ENCODE measurements around the gene TMEM87B. TPM values are rescaled to one million over a fixed set of nuclear protein-coding genes. Genes with fewer than 3 reads are reported as not detected.

The TMEM87B gene
- total RNA-seq, 2 donors from 2014 or later = 21.5 to 60.7 TPM

DNA sequence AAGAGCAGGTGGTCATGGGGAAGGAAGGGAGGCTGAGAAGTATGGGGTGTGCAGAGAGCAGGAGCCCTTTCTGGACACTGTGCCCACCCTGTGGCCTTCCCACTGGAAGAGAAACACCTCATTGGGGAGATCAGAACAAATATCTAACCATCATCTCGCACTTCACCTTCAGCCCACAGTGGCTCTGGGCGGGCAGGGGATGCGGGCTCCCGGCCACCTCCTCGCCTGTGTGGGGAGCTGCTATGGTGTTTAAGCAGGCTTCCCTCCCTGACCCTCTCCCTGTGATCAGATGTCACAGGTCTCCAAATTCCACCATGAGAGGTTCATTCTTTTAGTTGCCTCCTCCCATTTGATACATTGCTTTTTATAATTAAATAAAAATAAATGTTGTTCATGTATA is 88.1 kb downstream of the TMEM87B start:
- no peaks in the 10 kb centered on the region for H3K4me1 ChIP-seq (replicated peaks)
- TF ChIP-seq POLR2AphosphoS5 (IDR thresholded peaks at IDR 0.05) (no peak), POLR2A (IDR thresholded peaks at IDR 0.05) (no peak)
- TF ChIP-seq, protein P1, sequence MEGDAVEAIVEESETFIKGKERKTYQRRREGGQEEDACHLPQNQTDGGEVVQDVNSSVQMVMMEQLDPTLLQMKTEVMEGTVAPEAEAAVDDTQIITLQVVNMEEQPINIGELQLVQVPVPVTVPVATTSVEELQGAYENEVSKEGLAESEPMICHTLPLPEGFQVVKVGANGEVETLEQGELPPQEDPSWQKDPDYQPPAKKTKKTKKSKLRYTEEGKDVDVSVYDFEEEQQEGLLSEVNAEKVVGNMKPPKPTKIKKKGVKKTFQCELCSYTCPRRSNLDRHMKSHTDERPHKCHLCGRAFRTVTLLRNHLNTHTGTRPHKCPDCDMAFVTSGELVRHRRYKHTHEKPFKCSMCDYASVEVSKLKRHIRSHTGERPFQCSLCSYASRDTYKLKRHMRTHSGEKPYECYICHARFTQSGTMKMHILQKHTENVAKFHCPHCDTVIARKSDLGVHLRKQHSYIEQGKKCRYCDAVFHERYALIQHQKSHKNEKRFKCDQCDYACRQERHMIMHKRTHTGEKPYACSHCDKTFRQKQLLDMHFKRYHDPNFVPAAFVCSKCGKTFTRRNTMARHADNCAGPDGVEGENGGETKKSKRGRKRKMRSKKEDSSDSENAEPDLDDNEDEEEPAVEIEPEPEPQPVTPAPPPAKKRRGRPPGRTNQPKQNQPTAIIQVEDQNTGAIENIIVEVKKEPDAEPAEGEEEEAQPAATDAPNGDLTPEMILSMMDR (IDR thresholded peaks at IDR 0.05) = no peak
- intact Hi-C loops (cut with DNase I) = no loop called here
- no peak overlapping the region for H3K27ac ChIP-seq
- no peaks in the 10 kb centered on the region for H3K36me3 ChIP-seq
- no peaks in the 10 kb centered on the region for H3K9me3 ChIP-seq
- 91% methylated on average over 5 of the region's 5 CpGs for WGBS
- no peak for DNase-seq (ENCODE audit: low spot score)
- no peak overlapping the region for H3K4me3 ChIP-seq
- no peaks in the 10 kb centered on the region for H3K27me3 ChIP-seq (replicated peaks; ENCODE audit: insufficient read depth)

DNA sequence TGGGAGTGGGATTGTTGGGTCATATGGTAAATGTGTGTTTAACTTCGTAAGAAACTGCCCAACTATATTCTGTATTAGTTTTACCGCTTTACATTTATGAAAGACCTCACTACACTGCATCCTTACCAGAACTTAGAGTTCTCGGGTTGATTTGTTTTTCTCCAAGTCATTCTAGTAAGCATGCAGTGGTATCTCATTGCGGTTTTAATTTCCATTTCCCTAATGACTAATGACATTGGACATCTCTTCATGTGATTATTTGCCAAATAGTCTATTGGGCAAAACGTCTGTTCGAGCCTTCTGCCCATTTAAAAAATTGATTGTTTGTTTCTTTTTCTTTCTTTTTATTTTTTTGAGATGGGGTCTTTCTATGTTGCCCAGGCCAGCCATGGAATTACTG is 89.9 kb downstream of the TMEM87B start:
- no peak for DNase-seq (ENCODE audit: low spot score)
- WGBS = 92% methylated on average over 6 of the region's 6 CpGs
- TF ChIP-seq POLR2AphosphoS5 (IDR thresholded peaks at IDR 0.05) (no peak), POLR2A (IDR thresholded peaks at IDR 0.05) (no peak)
- TF ChIP-seq, protein P1 (IDR thresholded peaks at IDR 0.05) = no peak
- Histone ChIP-seq H3K36me3 (no peaks in the 10 kb centered on the region), H3K9me3 (no peaks in the 10 kb centered on the region), H3K4me1 (replicated peaks) (no peaks in the 10 kb centered on the region), H3K27ac (no peak overlapping the region), H3K4me3 (no peak overlapping the region), H3K27me3 (replicated peaks; ENCODE audit: insufficient read depth) (no peaks in the 10 kb centered on the region)
- intact Hi-C loops (cut with DNase I) = no loop called here

DNA sequence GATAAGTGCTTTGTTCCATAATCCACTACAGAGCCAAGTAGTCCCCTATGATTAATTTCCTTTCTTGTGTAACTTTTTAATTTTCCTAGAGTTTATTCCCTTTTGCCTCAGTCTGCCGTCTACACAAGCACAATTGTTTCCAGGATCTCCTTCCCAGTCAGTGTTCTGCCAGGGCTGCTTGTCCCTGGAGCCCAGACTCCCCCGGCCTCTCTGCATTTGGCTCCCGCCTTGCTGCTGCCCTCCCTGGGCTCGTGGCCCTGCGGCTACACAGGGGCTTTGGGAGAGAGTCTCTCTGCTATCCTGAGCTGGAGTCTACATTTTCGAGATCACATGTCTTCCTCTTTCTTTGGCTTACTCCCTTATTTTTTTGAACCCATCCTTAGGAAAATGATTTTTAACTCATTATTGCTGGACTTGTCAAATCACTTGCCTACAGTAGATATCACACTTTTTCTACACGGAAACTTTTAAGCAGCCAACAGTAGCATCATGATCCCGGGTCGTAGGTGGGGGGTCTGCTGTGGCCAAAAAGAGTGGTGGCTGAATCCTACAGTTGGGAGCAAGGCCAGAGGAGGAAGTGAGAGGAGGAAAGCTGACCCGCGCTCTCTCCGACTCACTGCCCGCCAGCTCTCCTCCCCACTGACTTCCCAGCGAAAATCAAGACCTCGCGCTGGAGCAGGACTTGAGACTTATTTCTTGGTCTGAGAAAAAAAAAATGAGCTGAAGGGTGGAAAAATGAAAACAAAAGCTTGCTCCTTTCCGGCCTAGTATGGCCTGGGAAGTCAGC is 92.5 kb downstream of the TMEM87B start:
- no peak overlapping the region for H3K27ac ChIP-seq
- 89% methylated on average over 17 of the region's 17 CpGs for WGBS
- TF ChIP-seq, protein P1 (IDR thresholded peaks at IDR 0.05) = no peak
- TF ChIP-seq POLR2AphosphoS5 (IDR thresholded peaks at IDR 0.05) = no peak
- TF ChIP-seq POLR2A (IDR thresholded peaks at IDR 0.05) = no peak
- no peaks in the 10 kb centered on the region for H3K9me3 ChIP-seq
- no peaks in the 10 kb centered on the region for H3K4me1 ChIP-seq (replicated peaks)
- no peak overlapping the region for H3K4me3 ChIP-seq
- no peaks in the 10 kb centered on the region for H3K27me3 ChIP-seq (replicated peaks; ENCODE audit: insufficient read depth)
- intact Hi-C loops (cut with DNase I) = no loop called here
- DNase-seq (ENCODE audit: low spot score) = no peak
- no peaks in the 10 kb centered on the region for H3K36me3 ChIP-seq

DNA sequence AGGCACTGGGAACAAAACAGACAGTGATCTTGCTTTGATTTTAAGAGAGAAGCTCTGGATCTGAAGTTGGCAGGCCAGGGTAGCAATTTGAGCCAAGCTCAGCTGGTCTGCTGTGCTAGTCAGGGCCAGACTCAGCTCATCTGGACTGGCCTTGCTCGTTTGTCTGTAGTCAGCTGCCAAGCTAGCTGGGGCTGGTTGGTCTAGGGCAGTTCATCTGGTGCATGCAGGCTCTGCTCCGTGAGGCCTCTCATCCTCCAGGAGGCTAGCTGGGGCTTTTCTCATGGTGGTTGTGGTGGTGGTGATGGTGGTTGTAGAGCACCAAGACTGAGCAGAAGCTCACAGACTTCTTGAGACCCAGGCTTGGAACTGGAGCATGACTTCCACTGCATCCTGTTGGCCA is 93.4 kb downstream of the TMEM87B start:
- Histone ChIP-seq H3K36me3 (no peaks in the 10 kb centered on the region), H3K27me3 (replicated peaks; ENCODE audit: insufficient read depth) (no peaks in the 10 kb centered on the region), H3K4me1 (replicated peaks) (no peaks in the 10 kb centered on the region), H3K9me3 (no peaks in the 10 kb centered on the region), H3K27ac (no peak overlapping the region), H3K4me3 (no peak overlapping the region)
- intact Hi-C loops (cut with DNase I) = no loop called here
- DNase-seq (ENCODE audit: low spot score) = no peak
- WGBS = 77% methylated on average over 2 of the region's 2 CpGs
- TF ChIP-seq, protein P1 (IDR thresholded peaks at IDR 0.05) = no peak
- TF ChIP-seq POLR2AphosphoS5 (IDR thresholded peaks at IDR 0.05) (no peak), POLR2A (IDR thresholded peaks at IDR 0.05) (no peak)

DNA sequence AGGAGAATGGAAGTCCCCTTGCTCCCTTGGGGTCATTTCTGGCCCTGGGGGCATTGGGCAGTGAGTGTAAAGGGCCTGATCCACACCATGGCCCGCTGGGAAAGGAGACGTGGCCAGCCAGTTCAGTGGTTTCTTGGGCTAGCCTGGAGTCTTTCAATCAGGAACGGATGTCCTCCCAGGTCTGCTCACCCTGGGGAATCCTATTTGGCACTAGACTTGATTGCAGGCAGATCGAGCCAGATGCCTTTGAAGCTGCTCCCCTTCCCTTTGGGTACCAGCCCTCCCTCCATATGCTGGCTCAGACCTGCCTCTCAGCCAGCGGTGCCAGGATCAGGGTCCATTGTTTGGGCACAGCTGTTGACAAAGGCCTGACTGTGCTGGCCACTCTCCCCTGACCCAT is 94.1 kb downstream of the TMEM87B start:
- no peaks in the 10 kb centered on the region for H3K36me3 ChIP-seq
- H3K4me3 ChIP-seq = no peak overlapping the region
- no peaks in the 10 kb centered on the region for H3K27me3 ChIP-seq (replicated peaks; ENCODE audit: insufficient read depth)
- 82% methylated on average over 5 of the region's 5 CpGs for WGBS
- intact Hi-C loops (cut with DNase I) = no loop called here
- TF ChIP-seq POLR2A (IDR thresholded peaks at IDR 0.05) = no peak
- TF ChIP-seq POLR2AphosphoS5 (IDR thresholded peaks at IDR 0.05) = no peak
- TF ChIP-seq, protein P1 (IDR thresholded peaks at IDR 0.05) = no peak
- no peaks in the 10 kb centered on the region for H3K9me3 ChIP-seq
- DNase-seq (ENCODE audit: low spot score) = no peak
- no peaks in the 10 kb centered on the region for H3K4me1 ChIP-seq (replicated peaks)
- H3K27ac ChIP-seq = no peak overlapping the region
